ENCODE measurements around the gene IGFALS. TPM values are rescaled to one million over a fixed set of nuclear protein-coding genes. Genes with fewer than 3 reads are reported as not detected.

Gene IGFALS
- total and polyA plus RNA-seq, 2 donors (not counting 3 experiments of a cell fraction or from before 2014, with no cell fraction given): not detected

DNA sequence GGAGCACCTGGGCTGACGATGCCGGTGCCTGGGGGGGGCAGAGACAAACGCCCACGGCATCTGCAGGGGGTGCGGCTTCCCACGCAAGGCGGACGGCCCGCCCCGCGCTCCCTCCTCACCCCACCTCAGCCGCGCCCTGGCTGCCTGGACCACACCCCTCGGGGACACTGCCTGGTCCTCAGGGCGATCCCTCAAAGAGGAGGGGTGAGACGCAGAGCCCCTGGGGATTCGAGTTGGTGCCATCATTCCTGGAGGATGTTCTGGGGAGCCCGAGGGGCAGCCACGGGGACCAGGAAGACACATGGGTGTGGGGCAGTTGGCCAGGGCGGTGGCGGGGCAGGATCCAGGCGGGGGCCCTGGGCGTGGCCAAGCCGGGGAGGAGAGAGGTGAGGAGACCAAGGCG, 3.9 kb downstream of the IGFALS start:
- H3K9me1 ChIP-seq (replicated peaks; ENCODE audit: control insufficient read depth, extremely low read depth, insufficient read depth, low read length): no peaks in the 10 kb centered on the region
- CTCF ChIA-PET: no interaction called here
- no peaks in the 10 kb centered on the region for H3K4me1 ChIP-seq (ENCODE audit: control insufficient read depth, extremely low read depth, insufficient read depth, low read length)
- no peak overlapping the region for H3K4me2 ChIP-seq (ENCODE audit: insufficient read depth, low read length)
- no peak overlapping the region for H3K4me3 ChIP-seq (replicated peaks in 1 of 3; ENCODE audit: insufficient read depth in 1 of 3, low read depth in 1 of 3, low read length in 3 of 3)
- no peak for DNase-seq (ENCODE audit: low read depth, low spot score)
- H3K27me3 ChIP-seq (ENCODE audit: control insufficient read depth in 2 of 2, insufficient read depth in 2 of 2, low read length in 2 of 2): no peaks in the 10 kb centered on the region
- POLR2A ChIA-PET: no interaction called here
- BruUV-seq (replicated peaks): no TSS peak
- H3K9ac ChIP-seq (replicated peaks; ENCODE audit: extremely low read depth, insufficient read depth, low read length): no peak overlapping the region
- no peak for TF ChIP-seq POLR2AphosphoS5 (IDR thresholded peaks at IDR 0.05; ENCODE audit: insufficient read depth, low read depth, low read length)
- TF ChIP-seq POLR2A (IDR thresholded peaks at IDR 0.05; ENCODE audit: low read depth, low read length): no peak
- TF ChIP-seq MYC (IDR thresholded peaks at IDR 0.05; ENCODE audit: low read depth, low read length): no peak
- TF ChIP-seq, protein P1, sequence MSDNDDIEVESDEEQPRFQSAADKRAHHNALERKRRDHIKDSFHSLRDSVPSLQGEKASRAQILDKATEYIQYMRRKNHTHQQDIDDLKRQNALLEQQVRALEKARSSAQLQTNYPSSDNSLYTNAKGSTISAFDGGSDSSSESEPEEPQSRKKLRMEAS (IDR thresholded peaks at IDR 0.05; ENCODE audit: insufficient read depth, insufficient read length): no peak
- TF ChIP-seq, protein P2, sequence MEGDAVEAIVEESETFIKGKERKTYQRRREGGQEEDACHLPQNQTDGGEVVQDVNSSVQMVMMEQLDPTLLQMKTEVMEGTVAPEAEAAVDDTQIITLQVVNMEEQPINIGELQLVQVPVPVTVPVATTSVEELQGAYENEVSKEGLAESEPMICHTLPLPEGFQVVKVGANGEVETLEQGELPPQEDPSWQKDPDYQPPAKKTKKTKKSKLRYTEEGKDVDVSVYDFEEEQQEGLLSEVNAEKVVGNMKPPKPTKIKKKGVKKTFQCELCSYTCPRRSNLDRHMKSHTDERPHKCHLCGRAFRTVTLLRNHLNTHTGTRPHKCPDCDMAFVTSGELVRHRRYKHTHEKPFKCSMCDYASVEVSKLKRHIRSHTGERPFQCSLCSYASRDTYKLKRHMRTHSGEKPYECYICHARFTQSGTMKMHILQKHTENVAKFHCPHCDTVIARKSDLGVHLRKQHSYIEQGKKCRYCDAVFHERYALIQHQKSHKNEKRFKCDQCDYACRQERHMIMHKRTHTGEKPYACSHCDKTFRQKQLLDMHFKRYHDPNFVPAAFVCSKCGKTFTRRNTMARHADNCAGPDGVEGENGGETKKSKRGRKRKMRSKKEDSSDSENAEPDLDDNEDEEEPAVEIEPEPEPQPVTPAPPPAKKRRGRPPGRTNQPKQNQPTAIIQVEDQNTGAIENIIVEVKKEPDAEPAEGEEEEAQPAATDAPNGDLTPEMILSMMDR (IDR thresholded peaks at IDR 0.05; ENCODE audit: extremely low read depth in 1 of 2, insufficient read depth in 1 of 2, low read depth in 1 of 2, low read length in 2 of 2): no peak
- no peak for TF ChIP-seq GATA2 (IDR thresholded peaks at IDR 0.05; ENCODE audit: insufficient read depth, insufficient read length, low read depth, low read length)
- TF ChIP-seq FOS (IDR thresholded peaks at IDR 0.05; ENCODE audit: borderline replicate concordance, insufficient read depth, low read length): no peak
- TF ChIP-seq EZH2 (IDR thresholded peaks at IDR 0.05; ENCODE audit: borderline replicate concordance, low read depth, low read length, severe bottlenecking): no peak
- TF ChIP-seq JUN (IDR thresholded peaks at IDR 0.05; ENCODE audit: borderline replicate concordance, insufficient read depth, insufficient read length, low read depth): no peak
- FAIRE-seq: no peak
- dilution Hi-C loops (cut with MboI; ENCODE audit: extremely low pct_ligation_motif_present, low sequenced_read_pairs): no loop called here
- H2AFZ ChIP-seq (ENCODE audit: low read depth, low read length): no peak overlapping the region
- H3K79me2 ChIP-seq (ENCODE audit: control insufficient read depth, insufficient read depth, low read length): peaks cover 15% of the 10 kb centered on the region
- peaks cover 0 to 23% of the 10 kb centered on the region in 2 experiments for H3K36me3 ChIP-seq (ENCODE audit: control insufficient read depth in 2 of 2, extremely low read depth in 1 of 2, insufficient read depth in 2 of 2, low read length in 2 of 2)
- H3K9me3 ChIP-seq (replicated peaks; ENCODE audit: control insufficient read depth, insufficient read depth, low read length): no peaks in the 10 kb centered on the region
- H4K20me1 ChIP-seq (replicated peaks; ENCODE audit: control insufficient read depth, extremely low read depth, insufficient read depth, low read length): no peaks in the 10 kb centered on the region
- no peak overlapping the region for H3K27ac ChIP-seq (ENCODE audit: insufficient read depth, low read depth, low read length)
- intact Hi-C loops (cut with micrococcal nuclease): loop anchor here (10.0 kb wide), 1 partner anchor 485 kb away; the partner anchor contains the start of gene UBE2I

Measured in endothelial cell of umbilical vein (primary cell).